ENCODE data around the gene NXPH2. TPM values are rescaled to one million over a fixed set of nuclear protein-coding genes. Genes with fewer than 3 reads are reported as not detected.

The NXPH2 gene
- total RNA-seq, 1 experiment from 2014 or later, result 0.94 TPM

DNA sequence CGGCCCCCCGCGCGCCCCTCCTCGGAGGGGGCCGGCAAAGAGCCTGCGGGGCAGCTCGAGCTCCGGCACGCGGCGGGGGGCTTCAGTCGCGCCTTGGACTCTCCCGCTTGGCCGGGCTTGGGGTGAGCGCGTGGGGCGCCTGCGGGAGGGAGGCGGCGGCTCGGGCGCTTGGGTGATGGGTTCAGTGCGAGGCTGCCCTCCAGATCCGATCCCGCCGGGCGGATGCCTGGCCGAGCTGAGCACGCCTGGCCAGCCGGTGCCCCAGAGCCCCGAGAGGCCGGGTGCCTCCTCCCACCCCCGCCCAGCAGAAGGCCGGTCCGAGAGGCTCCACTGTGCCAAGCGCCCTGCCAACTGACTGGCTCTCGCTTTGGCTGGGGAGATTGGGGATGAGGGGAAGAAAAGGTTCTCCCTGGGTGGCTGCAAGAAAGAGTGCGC lies 273 bp upstream of the NXPH2 start:
- ChIA-PET POLR2A (no interaction called here), CTCF (interaction anchor here (0.6 to 3.0 kb wide), 4 partner anchors 34 to 890 kb away, joined by 3 to 10 read pairs (median 6); no protein-coding TSS in a partner anchor)
- no peak overlapping the region for H3K27ac Mint-ChIP-seq
- ATAC-seq (peak; percentile 21), DNase-seq (ENCODE audit: low spot score) (peak; percentile 41)
- peak overlapping the region; percentile 74 for H3K4me3 Mint-ChIP-seq
- TF ChIP-seq NFE2L1 (CRISPR knock-in tag; IDR thresholded peaks at IDR 0.05) (no peak), ZNF423 (CRISPR knock-in tag; IDR thresholded peaks at IDR 0.05) (peak; percentile 36; the same call in 1 of the 2 replicates), KAT7 (CRISPR knock-in tag; IDR thresholded peaks at IDR 0.05; ENCODE audit: borderline replicate concordance) (0 out of 2 replicates have a peak, but pooled peaks have one; percentile 20), TEAD1 (CRISPR knock-in tag; IDR thresholded peaks at IDR 0.05) (0 out of 2 replicates have a peak, but pooled peaks have one; percentile 7)
- TF ChIP-seq, protein P1, sequence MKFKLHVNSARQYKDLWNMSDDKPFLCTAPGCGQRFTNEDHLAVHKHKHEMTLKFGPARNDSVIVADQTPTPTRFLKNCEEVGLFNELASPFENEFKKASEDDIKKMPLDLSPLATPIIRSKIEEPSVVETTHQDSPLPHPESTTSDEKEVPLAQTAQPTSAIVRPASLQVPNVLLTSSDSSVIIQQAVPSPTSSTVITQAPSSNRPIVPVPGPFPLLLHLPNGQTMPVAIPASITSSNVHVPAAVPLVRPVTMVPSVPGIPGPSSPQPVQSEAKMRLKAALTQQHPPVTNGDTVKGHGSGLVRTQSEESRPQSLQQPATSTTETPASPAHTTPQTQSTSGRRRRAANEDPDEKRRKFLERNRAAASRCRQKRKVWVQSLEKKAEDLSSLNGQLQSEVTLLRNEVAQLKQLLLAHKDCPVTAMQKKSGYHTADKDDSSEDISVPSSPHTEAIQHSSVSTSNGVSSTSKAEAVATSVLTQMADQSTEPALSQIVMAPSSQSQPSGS (CRISPR knock-in tag; IDR thresholded peaks at IDR 0.05; ENCODE audit: borderline replicate concordance, low read depth), result no peak
- TF ChIP-seq, protein P2, sequence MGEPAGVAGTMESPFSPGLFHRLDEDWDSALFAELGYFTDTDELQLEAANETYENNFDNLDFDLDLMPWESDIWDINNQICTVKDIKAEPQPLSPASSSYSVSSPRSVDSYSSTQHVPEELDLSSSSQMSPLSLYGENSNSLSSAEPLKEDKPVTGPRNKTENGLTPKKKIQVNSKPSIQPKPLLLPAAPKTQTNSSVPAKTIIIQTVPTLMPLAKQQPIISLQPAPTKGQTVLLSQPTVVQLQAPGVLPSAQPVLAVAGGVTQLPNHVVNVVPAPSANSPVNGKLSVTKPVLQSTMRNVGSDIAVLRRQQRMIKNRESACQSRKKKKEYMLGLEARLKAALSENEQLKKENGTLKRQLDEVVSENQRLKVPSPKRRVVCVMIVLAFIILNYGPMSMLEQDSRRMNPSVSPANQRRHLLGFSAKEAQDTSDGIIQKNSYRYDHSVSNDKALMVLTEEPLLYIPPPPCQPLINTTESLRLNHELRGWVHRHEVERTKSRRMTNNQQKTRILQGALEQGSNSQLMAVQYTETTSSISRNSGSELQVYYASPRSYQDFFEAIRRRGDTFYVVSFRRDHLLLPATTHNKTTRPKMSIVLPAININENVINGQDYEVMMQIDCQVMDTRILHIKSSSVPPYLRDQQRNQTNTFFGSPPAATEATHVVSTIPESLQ (CRISPR knock-in tag; IDR thresholded peaks at IDR 0.05), result no peak
- TF ChIP-seq, protein P3, sequence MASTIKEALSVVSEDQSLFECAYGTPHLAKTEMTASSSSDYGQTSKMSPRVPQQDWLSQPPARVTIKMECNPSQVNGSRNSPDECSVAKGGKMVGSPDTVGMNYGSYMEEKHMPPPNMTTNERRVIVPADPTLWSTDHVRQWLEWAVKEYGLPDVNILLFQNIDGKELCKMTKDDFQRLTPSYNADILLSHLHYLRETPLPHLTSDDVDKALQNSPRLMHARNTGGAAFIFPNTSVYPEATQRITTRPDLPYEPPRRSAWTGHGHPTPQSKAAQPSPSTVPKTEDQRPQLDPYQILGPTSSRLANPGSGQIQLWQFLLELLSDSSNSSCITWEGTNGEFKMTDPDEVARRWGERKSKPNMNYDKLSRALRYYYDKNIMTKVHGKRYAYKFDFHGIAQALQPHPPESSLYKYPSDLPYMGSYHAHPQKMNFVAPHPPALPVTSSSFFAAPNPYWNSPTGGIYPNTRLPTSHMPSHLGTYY (CRISPR knock-in tag; IDR thresholded peaks at IDR 0.05), result no peak
- TF ChIP-seq, protein P4, sequence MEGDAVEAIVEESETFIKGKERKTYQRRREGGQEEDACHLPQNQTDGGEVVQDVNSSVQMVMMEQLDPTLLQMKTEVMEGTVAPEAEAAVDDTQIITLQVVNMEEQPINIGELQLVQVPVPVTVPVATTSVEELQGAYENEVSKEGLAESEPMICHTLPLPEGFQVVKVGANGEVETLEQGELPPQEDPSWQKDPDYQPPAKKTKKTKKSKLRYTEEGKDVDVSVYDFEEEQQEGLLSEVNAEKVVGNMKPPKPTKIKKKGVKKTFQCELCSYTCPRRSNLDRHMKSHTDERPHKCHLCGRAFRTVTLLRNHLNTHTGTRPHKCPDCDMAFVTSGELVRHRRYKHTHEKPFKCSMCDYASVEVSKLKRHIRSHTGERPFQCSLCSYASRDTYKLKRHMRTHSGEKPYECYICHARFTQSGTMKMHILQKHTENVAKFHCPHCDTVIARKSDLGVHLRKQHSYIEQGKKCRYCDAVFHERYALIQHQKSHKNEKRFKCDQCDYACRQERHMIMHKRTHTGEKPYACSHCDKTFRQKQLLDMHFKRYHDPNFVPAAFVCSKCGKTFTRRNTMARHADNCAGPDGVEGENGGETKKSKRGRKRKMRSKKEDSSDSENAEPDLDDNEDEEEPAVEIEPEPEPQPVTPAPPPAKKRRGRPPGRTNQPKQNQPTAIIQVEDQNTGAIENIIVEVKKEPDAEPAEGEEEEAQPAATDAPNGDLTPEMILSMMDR (IDR thresholded peaks at IDR 0.05), result no peak
- H3K9me3 Mint-ChIP-seq, result no peaks in the 10 kb centered on the region
- peaks cover 66% of the 10 kb centered on the region for H3K27me3 Mint-ChIP-seq (ENCODE audit: low read depth)
- peaks cover 45% of the 10 kb centered on the region for H3K4me1 Mint-ChIP-seq
- H3K36me3 Mint-ChIP-seq, result no peaks in the 10 kb centered on the region

DNA sequence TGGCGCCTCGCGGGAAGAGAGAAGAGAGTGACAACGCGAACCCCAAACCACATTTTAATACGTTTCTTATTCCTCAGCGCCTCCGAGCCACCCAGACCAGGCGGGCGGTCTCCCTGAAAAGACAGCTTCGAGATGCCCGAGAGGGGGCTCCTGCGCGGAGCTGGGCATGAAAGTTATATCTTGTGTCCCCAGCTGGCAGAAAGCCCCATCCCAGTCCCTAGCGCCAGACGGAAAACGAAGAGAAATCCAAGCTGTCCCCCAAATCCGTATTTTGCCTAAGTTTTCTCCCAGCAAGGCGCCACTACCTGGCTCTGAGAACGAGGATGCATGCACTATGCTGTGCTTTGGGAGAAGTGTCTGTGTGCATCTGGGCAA lies 797 bp downstream of the NXPH2 start:
- Mint-ChIP-seq H3K27ac (no peak overlapping the region), H3K27me3 (ENCODE audit: low read depth) (peaks cover 62% of the 10 kb centered on the region), H3K4me3 (peak overlapping the region; percentile 83), H3K4me1 (peaks cover 45% of the 10 kb centered on the region), H3K9me3 (no peaks in the 10 kb centered on the region), H3K36me3 (no peaks in the 10 kb centered on the region)
- CTCF ChIA-PET, result interaction anchor here (0.5 to 3.0 kb wide), 2 partner anchors 35 to 834 kb away, joined by 3 to 10 read pairs; no protein-coding TSS in a partner anchor
- POLR2A ChIA-PET, result no interaction called here
- no peak for DNase-seq (ENCODE audit: low spot score)
- peak; percentile 4 for ATAC-seq
- TF ChIP-seq, protein P5, sequence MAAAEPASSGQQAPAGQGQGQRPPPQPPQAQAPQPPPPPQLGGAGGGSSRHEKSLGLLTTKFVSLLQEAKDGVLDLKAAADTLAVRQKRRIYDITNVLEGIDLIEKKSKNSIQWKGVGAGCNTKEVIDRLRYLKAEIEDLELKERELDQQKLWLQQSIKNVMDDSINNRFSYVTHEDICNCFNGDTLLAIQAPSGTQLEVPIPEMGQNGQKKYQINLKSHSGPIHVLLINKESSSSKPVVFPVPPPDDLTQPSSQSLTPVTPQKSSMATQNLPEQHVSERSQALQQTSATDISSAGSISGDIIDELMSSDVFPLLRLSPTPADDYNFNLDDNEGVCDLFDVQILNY (CRISPR knock-in tag; IDR thresholded peaks at IDR 0.05), result no peak
- TF ChIP-seq TCF7 (CRISPR knock-in tag; IDR thresholded peaks at IDR 0.05; ENCODE audit: low read depth) (no peak), ZNF263 (CRISPR knock-in tag; IDR thresholded peaks at IDR 0.05; ENCODE audit: low read depth) (no peak), ZNF219 (CRISPR knock-in tag; IDR thresholded peaks at IDR 0.05; ENCODE audit: borderline replicate concordance) (no peak), RORB (CRISPR knock-in tag; IDR thresholded peaks at IDR 0.05) (no peak), IRF2 (CRISPR knock-in tag; IDR thresholded peaks at IDR 0.05; ENCODE audit: borderline replicate concordance, low read depth) (no peak), CREB1 (CRISPR knock-in tag; IDR thresholded peaks at IDR 0.05) (no peak), ZBTB21 (CRISPR knock-in tag; IDR thresholded peaks at IDR 0.05; ENCODE audit: borderline replicate concordance) (no peak), GTF2I (CRISPR knock-in tag; conservative IDR thresholded peaks at IDR 0.05) (no peak), KAT7 (CRISPR knock-in tag; IDR thresholded peaks at IDR 0.05; ENCODE audit: borderline replicate concordance) (no peak), OVOL2 (CRISPR knock-in tag; IDR thresholded peaks at IDR 0.05; ENCODE audit: borderline replicate concordance) (no peak), MYBL2 (CRISPR knock-in tag; IDR thresholded peaks at IDR 0.05) (no peak), GRHL2 (CRISPR knock-in tag; IDR thresholded peaks at IDR 0.05; ENCODE audit: insufficient replicate concordance, severe bottlenecking) (no peak), CREM (CRISPR knock-in tag; IDR thresholded peaks at IDR 0.05) (no peak), TP53 (CRISPR knock-in tag; IDR thresholded peaks at IDR 0.05) (no peak), ZNF138 (CRISPR knock-in tag; conservative IDR thresholded peaks at IDR 0.05) (no peak)
- TF ChIP-seq, protein P6, sequence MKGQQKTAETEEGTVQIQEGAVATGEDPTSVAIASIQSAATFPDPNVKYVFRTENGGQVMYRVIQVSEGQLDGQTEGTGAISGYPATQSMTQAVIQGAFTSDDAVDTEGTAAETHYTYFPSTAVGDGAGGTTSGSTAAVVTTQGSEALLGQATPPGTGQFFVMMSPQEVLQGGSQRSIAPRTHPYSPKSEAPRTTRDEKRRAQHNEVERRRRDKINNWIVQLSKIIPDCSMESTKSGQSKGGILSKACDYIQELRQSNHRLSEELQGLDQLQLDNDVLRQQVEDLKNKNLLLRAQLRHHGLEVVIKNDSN (CRISPR knock-in tag; IDR thresholded peaks at IDR 0.05), result no peak
- TF ChIP-seq, protein P7, sequence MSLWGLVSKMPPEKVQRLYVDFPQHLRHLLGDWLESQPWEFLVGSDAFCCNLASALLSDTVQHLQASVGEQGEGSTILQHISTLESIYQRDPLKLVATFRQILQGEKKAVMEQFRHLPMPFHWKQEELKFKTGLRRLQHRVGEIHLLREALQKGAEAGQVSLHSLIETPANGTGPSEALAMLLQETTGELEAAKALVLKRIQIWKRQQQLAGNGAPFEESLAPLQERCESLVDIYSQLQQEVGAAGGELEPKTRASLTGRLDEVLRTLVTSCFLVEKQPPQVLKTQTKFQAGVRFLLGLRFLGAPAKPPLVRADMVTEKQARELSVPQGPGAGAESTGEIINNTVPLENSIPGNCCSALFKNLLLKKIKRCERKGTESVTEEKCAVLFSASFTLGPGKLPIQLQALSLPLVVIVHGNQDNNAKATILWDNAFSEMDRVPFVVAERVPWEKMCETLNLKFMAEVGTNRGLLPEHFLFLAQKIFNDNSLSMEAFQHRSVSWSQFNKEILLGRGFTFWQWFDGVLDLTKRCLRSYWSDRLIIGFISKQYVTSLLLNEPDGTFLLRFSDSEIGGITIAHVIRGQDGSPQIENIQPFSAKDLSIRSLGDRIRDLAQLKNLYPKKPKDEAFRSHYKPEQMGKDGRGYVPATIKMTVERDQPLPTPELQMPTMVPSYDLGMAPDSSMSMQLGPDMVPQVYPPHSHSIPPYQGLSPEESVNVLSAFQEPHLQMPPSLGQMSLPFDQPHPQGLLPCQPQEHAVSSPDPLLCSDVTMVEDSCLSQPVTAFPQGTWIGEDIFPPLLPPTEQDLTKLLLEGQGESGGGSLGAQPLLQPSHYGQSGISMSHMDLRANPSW (CRISPR knock-in tag; conservative IDR thresholded peaks at IDR 0.05; ENCODE audit: low read depth), result no peak

Measured in WTC11 (cell line).